GM19025 (cell line): ENCODE data around the gene GLIS1.
A peak's percentile ranks its signal among the peaks of the same experiment; 100 is the strongest.
"Not testable (repeated sequence)": the region's sequence is repeated elsewhere in the genome, so short reads cannot be mapped to it uniquely, and the experiment has no call there.

Source experiments
- ATAC-seq: cut with Tn5 transposase; IDR thresholded peaks from one replicate; pipeline ENCODE4 v1.9.1; 2021; ENCODE audit warnings: mild to moderate bottlenecking, low read depth, moderate library complexity; ENCODE audit not compliant: unreplicated experiment

Gene GLIS1

DNA sequence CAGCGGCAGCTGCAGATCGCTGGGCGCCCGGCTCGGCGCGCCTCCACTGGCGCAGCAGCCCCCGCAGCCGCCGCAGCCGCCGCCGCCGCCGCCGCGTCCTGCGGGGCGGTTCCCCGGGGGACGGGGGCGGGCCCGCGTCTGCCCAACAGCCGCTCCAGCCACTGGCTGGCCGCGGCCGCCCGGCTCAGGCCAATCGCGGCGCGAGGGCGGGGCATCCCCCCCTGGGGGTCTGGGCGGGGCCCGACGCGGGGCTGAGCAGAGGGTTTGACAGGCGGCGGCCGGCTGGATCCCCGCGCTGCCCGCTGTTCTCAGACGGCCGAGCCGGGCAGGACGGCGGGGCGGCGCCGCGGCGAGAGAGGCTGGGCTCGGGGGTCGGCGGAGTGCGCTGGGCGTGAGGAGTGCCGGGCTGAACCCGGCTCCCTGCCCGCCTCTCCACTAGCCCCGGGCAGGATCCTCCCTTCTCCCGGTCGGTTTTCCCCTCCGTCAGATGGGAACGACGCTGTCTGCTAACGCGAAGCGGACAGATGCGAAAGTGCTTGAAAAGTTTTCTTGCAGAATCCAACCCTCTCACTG lies at the start of gene GLIS1:
GLIS1 (minus strand) TSS at position 56 of the 573 bp plus-strand sequence. CDS start 1,100 bp downstream, outside the sequence.
- ATAC-seq: peak; percentile 98

DNA sequence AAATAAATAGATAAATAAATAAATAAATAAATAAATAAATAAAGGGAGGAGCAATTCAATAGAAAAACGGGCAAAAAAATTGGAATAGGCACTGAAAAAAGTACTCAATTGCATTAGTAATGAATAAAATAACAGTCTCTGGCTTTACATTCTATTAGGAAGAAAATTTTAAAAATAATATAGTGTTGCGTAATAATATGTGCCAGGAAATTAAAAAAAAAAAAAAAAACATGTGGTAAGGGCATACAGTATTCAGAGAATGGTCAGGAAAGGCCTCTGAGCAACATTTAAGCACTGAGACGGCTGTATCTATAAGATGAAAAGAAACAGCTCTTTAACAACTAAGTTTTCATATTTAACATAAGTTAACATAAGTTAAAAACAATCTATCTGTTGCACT lies 48.7 kb upstream of the GLIS1 start:
- no peak for ATAC-seq

DNA sequence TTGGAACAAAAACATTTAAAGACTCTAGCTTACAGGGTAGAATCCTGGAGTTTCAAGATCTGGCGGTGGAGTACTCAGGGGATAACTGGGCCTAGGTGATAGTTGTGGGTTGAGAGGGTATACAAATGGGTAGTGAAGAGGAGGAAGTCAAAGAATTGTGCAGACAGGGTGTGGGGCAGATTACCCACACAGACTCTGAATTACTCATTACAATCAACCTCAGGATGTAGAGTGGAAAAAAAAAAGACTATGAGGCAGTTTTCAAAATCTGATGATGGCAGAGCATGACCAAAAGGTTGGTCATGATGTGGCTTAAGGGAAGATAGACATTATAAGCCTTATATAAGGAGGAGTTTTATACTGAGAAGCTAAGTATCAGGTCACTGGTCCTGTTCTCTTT lies 44.1 kb upstream of the GLIS1 start:
- ATAC-seq: no peak

DNA sequence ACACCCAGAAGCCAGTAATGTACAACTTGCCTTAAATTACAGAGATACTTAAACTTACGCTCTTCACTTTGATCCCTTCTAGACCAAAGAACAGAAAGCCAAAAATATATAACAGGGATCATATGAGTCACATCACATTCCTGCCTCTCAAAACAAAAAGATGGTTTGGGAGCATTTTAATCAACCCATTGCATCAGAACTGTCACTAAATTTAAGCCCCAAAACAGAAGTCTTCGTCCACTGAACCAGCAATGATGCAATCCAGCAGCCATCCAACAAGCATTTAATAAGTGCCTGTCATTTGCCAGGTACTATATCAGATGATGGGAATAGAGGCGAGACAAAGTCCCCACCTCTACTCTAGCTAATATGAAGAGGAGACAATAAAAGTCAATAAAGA lies 42.7 kb upstream of the GLIS1 start:
- ATAC-seq: no peak

DNA sequence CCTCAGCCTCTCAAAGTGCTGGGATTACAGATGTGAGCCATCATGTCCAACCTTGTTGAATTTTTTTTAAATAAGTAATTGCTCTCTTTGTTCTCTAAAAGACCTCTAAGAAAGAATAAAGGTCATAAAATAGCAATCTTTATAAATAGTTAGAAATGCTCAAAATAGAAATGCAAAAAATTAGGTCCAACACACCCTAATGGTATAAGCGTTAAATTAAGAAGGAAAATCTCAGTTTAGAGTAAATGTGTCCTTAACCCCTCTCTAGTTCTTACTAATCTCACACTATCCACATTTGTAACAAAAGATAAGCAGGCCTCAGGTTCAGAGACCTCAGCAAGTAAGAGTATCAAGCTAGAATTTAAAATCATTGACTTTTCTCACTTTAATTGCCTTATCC lies 38.3 kb upstream of the GLIS1 start:
- no peak for ATAC-seq

DNA sequence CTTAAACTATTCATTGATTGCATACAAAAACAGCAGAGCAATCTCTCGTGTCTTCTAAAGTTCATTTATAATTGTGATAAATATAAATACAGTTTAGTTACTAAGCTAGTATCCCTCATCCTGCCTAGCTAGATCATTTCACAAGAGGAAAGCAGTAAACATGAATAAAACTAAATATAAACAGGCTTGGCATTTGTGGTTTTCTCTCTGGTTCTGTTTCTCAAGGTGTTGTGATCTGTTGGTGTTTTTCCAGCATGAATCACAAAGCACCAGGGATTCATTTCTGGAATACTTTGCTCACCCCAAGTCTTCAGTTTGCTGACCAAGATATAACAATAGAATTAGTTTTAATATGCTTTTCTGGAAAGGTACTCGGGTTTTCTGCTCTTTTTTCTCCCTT lies 32.7 kb upstream of the GLIS1 start:
- no peak for ATAC-seq

DNA sequence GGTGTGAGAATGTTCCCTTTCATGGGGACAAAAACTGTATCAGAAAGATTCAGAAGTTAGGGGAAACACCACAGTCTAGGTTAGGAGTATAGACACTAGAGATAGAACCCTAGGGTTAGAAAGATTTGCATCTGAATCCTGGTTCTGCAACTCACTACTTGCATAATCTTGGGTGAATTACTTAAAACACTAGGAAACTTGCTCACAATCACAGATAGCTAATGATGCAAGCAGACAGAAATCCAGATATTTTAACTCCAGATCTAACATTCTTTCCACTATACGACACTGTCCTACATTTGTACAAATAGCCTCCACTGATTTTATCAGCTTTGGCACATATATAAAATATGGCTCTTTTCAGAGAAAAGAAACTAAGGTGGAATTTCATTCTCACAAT lies 30.8 kb upstream of the GLIS1 start:
- ATAC-seq: no peak

DNA sequence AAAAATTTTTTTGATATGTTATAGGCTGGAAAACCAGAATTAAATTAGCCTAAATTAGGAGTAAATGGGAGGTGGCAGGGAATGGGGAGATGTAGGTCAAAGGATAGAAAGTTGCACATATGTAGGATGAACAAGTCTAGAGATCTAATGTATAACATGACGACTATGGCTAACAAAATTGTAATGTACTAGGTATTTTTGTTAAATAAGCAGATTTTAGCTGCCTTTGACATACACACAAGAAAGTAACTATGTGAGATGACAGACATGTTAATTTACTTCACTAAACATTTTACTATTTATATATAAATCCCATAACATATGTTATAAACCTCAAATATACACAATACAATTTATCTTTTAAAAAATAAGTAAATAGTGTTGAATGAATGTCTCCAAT lies 30.2 kb upstream of the GLIS1 start:
- no peak for ATAC-seq

DNA sequence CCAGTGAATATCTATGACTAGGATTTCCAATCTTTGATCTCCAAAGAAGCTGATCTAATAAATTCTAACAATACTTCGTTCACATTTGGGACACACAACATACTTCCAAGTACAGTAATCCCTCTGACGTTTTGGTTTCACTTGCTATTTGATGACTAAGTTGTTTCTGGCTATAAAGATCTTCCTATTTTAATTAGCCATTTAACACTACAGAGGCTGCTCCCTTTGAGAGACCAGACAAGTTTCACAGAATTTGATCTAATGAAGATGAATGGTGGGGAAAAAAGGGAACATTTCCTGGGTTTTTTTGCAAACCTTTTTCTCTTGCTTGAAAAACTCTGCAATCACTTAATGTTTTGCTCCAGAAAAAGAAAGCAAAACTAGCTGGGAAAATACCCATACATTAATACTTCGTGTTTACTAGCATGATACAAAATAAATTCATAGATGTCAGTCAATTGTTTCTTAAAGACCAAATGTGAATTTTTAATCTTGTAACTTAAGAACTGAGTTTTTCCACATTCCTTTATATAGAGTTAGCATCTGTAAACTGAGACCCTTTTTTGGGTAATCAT lies 28.0 kb upstream of the GLIS1 start:
- ATAC-seq: no peak

DNA sequence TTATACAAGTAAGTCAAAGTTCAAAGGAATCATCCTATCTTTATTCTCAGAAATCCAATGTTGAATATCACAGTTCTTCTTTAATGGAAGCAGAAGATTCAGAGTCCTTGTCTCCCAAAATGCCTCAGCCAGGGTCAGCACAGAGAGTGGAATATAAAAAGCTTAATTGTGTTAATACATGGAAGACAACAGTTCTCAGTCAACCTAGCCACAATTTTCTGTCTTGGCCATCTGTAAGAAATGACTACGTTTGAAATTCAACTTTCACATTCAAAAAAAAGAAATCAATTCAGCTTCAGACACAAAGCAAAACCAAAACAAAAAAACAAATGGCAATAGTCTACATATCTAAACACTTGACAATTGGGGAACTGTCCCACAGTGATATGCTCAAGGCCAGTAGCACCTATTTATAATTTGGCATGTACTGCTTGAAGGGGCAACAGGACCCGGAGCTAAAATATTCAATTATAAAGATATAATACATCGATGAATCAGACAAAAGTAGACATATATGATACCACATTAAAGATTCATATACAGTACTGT lies 27.3 kb upstream of the GLIS1 start:
- ATAC-seq: no peak

DNA sequence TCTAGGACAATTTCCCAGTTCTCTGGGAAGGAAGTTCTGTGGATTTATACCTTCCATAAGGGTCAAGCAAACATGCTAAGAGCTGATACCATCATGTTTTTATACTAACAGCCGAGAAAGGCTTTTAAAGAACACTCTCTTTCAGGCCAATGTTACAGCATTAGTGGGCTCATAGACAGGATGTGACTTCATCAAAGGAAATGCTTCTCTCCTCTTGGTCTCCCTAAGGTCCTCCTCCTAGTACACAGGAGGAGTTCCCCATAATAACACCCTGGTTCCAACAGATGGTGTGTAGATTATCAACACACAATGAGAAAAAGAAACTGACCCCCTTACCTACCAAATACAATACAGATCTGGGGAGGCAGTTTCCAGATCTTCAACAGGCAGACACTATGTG lies 26.7 kb upstream of the GLIS1 start:
- ATAC-seq: no peak

DNA sequence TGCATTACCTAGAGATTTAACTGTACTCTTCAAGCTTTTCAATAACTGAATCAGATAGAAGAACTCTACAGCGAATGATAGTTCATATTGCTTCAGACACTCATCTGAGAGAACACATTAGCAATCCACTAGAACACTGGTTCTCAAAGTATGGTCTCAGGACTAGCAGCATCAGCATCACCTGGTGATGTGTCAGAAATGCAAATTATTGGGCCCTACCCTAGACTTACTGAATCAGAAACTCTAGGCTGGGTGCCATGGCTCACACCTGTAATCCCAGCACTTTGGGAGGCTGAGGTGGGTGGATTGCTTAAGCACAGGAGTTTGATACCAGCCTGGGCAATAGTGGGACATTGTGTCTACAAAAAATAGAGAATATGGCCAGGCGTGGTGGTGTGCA lies 24.9 kb upstream of the GLIS1 start:
- no peak for ATAC-seq

DNA sequence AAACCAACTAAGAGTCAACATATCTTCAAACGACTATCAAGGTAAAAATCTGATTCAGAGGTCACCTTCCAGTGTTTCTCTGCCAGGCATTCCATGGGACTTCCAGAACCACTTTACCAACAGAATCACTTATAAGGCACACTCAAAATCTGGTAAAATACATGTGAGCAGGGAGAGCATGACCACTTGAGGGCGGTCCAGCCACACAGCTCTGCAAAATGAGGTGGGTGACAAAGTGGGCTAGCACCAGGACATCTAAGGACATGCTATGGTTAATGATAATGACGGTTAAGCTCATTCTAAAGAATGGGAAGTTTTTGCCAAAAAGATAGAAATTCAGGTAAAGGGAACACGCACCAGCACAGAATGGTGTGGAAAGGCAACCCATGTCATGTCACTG lies 24.5 kb upstream of the GLIS1 start:
- ATAC-seq: no peak

DNA sequence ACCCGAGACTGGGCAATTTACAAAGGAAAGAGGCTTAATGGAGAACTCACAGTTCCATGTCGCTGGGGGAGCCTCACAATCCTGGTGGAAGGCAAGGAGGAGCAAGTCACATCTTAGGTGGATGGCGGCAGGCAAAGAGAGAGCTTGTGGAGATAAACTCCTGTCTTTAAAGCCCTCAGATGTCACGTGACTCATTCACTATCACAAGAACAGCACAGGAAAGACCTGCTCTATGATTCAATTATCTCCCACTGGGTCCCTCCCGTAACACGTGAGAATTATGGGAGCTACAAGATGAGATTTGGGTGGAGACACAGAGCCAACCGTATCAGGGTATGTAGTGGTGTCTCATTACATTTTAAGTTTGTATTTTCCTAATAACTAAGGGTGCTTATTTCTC lies 21.5 kb upstream of the GLIS1 start:
- not testable (repeated sequence) for ATAC-seq

DNA sequence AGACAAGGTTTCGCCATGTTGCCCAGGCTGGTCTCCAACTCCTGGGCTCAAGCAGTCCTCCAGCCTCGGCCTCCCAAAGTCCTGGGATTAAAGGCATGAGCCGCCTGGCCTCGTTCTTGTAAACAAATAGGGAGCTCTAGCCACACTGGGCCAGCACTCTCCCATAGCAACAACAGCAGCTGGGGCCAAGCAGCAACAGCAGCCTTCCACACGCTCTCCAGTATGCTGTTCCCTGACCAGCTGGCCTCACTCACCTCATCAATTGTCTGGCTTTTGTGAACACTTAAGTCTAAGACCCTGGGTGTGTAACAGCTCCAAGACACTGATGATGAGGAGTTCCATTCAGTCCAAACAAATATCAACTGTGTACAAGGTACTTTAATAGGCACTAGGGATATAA lies 16.9 kb upstream of the GLIS1 start:
- ATAC-seq: no peak

DNA sequence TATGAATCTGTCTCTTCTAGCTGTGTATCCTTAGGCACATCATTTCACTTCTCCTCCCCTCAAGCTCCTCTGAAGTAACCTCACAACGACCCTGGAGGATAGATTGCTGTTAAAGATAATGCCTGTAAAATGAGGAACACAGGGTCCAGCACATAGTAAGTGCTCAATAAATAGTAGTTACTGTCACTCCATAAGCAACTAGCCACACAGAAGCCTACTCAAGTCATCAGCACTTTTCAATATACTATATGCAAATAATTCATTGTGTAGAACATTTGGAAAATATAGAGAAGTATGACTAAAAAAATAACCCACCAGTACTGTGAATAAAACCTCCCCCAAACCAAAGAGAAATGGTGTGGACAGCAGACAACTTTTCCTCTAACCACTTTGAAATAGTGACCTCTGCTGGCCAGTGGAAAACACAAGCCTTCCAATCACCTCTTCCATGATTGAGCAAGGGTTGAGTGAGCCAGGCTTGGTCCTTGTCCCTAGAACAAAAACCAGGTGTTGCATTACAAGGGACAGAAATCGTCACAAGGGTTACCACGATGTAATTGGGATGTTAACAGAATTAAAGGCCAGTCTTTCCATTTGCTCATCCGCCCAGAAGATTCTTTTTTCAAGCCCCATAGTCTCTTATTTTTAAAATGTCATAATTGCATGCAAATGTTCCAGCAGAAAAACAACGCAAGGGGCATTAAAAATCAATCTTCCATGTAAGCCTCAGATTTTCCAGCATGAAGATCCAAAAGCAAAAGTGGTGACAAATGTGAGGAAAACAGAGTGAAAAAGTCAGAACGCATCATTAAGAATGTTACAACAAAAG lies 15.7 kb upstream of the GLIS1 start:
- ATAC-seq: no peak

DNA sequence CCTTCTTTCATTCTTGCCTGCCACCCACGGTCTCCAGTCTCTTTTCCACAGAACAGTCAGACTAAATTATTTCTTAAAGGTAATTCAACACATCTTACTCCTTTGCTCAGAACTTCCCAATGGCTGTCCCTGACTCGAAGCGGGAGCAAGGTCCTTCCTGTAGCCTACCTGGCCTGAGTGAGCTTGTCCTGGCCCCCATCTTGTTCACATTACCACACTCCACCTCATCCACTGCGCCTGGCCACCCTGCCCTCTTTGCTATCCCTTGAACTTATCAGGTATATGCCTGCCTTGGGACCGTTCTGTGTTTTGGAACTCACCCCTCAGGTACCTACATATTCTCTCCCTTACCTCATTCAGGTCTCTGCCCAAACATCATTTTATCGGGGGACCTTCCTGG lies 13.3 kb upstream of the GLIS1 start:
- no peak for ATAC-seq

DNA sequence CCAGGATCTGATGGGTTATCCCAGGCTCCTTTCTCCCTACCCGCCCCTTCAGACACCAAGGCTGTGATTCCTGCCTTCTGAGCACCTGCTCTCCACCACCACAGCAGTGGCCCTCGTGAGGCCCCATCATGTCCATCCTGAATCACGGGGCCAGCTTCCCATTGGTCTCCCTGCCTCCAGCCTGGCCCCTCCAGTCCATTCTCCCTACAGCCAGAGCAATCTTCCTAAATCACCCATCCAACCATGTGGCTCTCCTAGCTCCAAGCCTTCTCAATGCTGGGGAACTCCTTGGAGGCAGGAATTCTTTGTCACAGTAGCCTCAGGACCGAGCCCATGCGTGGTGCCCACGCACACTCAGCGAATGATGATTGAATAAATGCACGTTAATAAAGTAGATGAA lies 8.9 kb upstream of the GLIS1 start:
- no peak for ATAC-seq

DNA sequence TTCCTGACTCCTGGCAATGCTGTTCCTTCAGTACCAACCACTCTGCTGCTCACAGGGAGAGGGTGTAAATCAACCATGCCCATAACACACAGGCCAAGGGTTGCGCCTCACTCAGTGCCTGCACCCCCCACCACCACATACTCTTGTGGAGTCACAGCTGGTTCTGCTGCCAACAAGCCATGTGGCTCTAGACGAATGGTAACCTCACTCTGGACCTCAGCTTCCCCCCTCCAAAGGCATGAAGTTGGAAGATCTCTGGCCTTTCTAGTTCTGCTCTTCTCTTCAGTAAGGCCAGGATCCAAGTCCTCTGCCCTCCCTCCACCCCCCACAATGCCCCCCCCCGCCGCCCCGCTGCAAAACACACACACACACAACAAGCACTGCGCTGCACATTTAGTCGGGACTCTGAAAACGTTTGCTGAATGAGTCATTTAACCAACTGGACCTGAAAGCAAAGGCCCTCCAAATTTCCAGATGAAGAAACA lies 1.7 kb upstream of the GLIS1 start:
- ATAC-seq: no peak

DNA sequence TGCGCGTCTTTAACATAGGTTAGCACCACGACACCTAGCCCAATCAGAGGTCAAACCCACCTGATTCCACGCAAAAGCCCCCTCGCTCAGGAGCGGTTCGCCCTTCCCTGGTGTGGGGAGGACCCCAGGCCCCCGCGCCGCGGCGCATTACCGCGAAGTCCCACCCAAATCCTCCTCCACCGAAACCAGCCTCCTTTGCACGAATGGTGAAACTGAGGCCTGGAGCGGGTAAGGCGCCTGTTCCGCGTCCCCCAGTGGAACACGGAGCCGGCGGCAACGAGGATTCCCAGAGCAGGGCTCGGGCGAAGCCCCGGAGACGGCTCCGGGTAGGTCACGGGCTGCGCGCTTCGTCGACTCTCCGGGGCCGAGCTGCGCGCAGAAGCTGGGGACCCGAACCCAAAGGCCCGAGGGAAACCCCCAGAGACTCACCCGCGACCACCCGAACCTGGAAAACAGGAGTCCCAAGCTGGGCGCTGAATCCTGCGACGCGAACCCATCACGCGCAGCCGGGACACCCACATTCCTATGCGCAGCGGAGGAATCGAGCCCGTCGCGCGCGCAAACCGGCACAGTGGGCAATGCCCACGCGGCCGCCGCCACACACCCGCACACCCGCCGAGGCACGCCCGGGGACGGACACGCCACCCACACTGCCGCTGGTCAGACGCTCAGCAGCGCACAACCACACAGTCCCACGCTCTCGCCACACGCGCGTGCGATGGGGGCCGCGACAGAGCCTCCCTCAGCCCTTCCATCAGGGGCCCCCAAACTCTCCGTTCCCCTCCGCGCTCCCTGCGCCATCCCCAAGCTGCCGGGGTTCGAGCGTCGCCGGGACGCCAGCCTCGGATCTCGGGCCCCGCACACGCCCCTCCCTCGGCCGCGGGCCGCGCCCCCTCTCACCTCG lies 507 bp downstream of the GLIS1 start:
- ATAC-seq: no peak
